ENCODE results near the gene PAK1.

DNA sequence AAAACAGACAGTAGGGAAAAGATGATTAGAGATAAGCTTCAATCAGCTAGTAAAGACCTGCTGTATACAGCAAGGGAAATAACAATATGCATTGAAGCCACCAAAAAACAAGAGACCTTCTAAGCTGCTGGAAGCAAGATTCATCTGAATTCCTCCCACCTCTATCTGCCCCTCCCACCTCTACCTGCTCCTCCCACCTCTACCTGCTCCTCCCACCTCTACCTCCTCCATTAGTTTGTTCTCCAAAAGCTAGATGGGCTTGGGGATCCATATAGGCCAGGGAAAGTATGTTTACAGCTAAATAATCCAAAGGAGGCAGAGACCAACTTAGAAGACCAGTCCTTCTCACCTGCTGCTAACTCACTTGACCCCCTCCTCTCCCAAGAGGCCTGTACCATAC is 33.2 kb downstream of the PAK1 start:
- TF ChIP-seq ZNF8 (CRISPR knock-in tag; IDR thresholded peaks at IDR 0.05) (no peak), GLIS3 (CRISPR knock-in tag; IDR thresholded peaks at IDR 0.05) (no peak), ZC3H10 (CRISPR knock-in tag; IDR thresholded peaks at IDR 0.05) (no peak), PPARA (CRISPR knock-in tag; IDR thresholded peaks at IDR 0.05; ENCODE audit: borderline replicate concordance) (no peak), PATZ1 (CRISPR knock-in tag; IDR thresholded peaks at IDR 0.05; ENCODE audit: borderline replicate concordance) (no peak), TOX (CRISPR knock-in tag; IDR thresholded peaks at IDR 0.05; ENCODE audit: borderline replicate concordance) (no peak), OSR1 (CRISPR knock-in tag; IDR thresholded peaks at IDR 0.05) (no peak), ZFP3 (CRISPR knock-in tag; IDR thresholded peaks at IDR 0.05) (no peak), CSRNP3 (CRISPR knock-in tag; IDR thresholded peaks at IDR 0.05) (no peak), RARB (CRISPR knock-in tag; IDR thresholded peaks at IDR 0.05) (no peak), ZFP30 (CRISPR knock-in tag; IDR thresholded peaks at IDR 0.05) (no peak), ESRRG (CRISPR knock-in tag; IDR thresholded peaks at IDR 0.05) (no peak)
- TF ChIP-seq, protein P1, sequence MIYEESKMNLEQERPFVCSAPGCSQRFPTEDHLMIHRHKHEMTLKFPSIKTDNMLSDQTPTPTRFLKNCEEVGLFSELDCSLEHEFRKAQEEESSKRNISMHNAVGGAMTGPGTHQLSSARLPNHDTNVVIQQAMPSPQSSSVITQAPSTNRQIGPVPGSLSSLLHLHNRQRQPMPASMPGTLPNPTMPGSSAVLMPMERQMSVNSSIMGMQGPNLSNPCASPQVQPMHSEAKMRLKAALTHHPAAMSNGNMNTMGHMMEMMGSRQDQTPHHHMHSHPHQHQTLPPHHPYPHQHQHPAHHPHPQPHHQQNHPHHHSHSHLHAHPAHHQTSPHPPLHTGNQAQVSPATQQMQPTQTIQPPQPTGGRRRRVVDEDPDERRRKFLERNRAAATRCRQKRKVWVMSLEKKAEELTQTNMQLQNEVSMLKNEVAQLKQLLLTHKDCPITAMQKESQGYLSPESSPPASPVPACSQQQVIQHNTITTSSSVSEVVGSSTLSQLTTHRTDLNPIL (CRISPR knock-in tag; IDR thresholded peaks at IDR 0.05; ENCODE audit: low read depth): no peak
- TF ChIP-seq, protein P2, sequence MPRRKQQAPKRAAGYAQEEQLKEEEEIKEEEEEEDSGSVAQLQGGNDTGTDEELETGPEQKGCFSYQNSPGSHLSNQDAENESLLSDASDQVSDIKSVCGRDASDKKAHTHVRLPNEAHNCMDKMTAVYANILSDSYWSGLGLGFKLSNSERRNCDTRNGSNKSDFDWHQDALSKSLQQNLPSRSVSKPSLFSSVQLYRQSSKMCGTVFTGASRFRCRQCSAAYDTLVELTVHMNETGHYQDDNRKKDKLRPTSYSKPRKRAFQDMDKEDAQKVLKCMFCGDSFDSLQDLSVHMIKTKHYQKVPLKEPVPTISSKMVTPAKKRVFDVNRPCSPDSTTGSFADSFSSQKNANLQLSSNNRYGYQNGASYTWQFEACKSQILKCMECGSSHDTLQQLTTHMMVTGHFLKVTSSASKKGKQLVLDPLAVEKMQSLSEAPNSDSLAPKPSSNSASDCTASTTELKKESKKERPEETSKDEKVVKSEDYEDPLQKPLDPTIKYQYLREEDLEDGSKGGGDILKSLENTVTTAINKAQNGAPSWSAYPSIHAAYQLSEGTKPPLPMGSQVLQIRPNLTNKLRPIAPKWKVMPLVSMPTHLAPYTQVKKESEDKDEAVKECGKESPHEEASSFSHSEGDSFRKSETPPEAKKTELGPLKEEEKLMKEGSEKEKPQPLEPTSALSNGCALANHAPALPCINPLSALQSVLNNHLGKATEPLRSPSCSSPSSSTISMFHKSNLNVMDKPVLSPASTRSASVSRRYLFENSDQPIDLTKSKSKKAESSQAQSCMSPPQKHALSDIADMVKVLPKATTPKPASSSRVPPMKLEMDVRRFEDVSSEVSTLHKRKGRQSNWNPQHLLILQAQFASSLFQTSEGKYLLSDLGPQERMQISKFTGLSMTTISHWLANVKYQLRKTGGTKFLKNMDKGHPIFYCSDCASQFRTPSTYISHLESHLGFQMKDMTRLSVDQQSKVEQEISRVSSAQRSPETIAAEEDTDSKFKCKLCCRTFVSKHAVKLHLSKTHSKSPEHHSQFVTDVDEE (CRISPR knock-in tag; IDR thresholded peaks at IDR 0.05): no peak

All from SK-N-SH treated with all-trans-retinoic acid at 6 μM for 48 hours (cell line).